Tibial nerve (tissue), 4 donors: ENCODE results near the gene TMEM120B.
A peak's percentile ranks its signal among the peaks of the same experiment; 100 is the strongest.

Experiments used
- CTCF ChIP-seq, 5 experiments: fragments of 200-600 bp in 3 of 5; fragments of 450-650 bp in 2 of 5; sonication (generic) in 3 of 5; IDR thresholded peaks; one replicate each; pipeline ENCODE4 v1.5.1; 2016 to 2019; ENCODE audit warnings: antibody characterized with exemption in 5 of 5, mild to moderate bottlenecking in 3 of 5, moderate library complexity in 2 of 5
- EP300 ChIP-seq, 2 donors: sonication (generic); formaldehyde crosslinking; IDR thresholded peaks; one replicate each; pipeline ENCODE4 v1.6.1; 2017; ENCODE audit warnings: antibody characterized with exemption in 2 of 2, mild to moderate bottlenecking in 1 of 2
- POLR2A ChIP-seq, 2 donors: fragments of 450-650 bp; IDR thresholded peaks; one replicate each; pipeline ENCODE4 v1.6.1; 2017; ENCODE audit warnings: antibody characterized with exemption in 2 of 2, mild to moderate bottlenecking in 2 of 2, moderate library complexity in 2 of 2

GRCh38 chr12:121797937-121798786 lies 85.6 kb downstream of the TMEM120B start:
- TF ChIP-seq POLR2A (IDR thresholded peaks at IDR 0.05) (no peak), CTCF (IDR thresholded peaks at IDR 0.05) (no peak), EP300 (IDR thresholded peaks at IDR 0.05) (peak in 1 of 2 donors; percentile 29)
